ENCODE measurements around the gene NHEJ1.
"Not testable (repeated sequence)": the region's sequence is repeated elsewhere in the genome, so short reads cannot be mapped to it uniquely, and the experiment has no call there.

The NHEJ1 gene

GRCh38 chr2:219204425-219205164 is 44.0 kb upstream of the NHEJ1 start:
- H3K79me2 ChIP-seq (ENCODE audit: control insufficient read depth, insufficient read depth, low read length, poor library complexity): peaks cover 5% of the 10 kb centered on the region
- H2BK12ac ChIP-seq (ENCODE audit: low read length): no peak overlapping the region
- H3K14ac ChIP-seq (ENCODE audit: low read length): no peak overlapping the region
- no peak overlapping the region for H2AFZ ChIP-seq (ENCODE audit: insufficient read depth, low read length, poor library complexity)
- H3K18ac ChIP-seq (ENCODE audit: low read length): no peak overlapping the region
- no peak overlapping the region for H4K91ac ChIP-seq (ENCODE audit: low read depth, low read length)
- H3K4me2 ChIP-seq (ENCODE audit: low read length): no peak overlapping the region
- H3K4me1 ChIP-seq (ENCODE audit: control insufficient read depth in 1 of 2, insufficient read depth in 2 of 2, low read length in 2 of 2): peaks cover 2 to 4% of the 10 kb centered on the region in 2 experiments
- no peaks in the 10 kb centered on the region for H3K27me3 ChIP-seq (ENCODE audit: insufficient read depth, low read length)
- no peak overlapping the region for H4K8ac ChIP-seq (ENCODE audit: low read depth, low read length)
- no peak overlapping the region for H2BK5ac ChIP-seq (ENCODE audit: low read depth, low read length, poor library complexity)
- H3K23ac ChIP-seq (ENCODE audit: low read length): no peak overlapping the region
- H3K9ac ChIP-seq (ENCODE audit: low read length): no peak overlapping the region
- peaks cover 16 to 17% of the 10 kb centered on the region in 2 experiments for H3K36me3 ChIP-seq (ENCODE audit: control insufficient read depth in 1 of 2, insufficient read depth in 2 of 2, low read length in 2 of 2)
- no peak overlapping the region for H2BK120ac ChIP-seq (ENCODE audit: insufficient read depth, low read length, poor library complexity)
- no peak overlapping the region for H3K4ac ChIP-seq (ENCODE audit: low read depth, low read length)
- DNase-seq: no peak
- H3K27ac ChIP-seq (ENCODE audit: low read depth, low read length): no peak overlapping the region
- H3K9me3 ChIP-seq (ENCODE audit: insufficient read depth, low read depth, low read length): no peaks in the 10 kb centered on the region
- peaks cover 5% of the 10 kb centered on the region for H3K79me1 ChIP-seq (ENCODE audit: low read length)
- no CpG with 5 or more reads among the region's 7 CpGs for WGBS (ENCODE audit: extremely low coverage, insufficient coverage, insufficient read length)
- no peak overlapping the region for H4K12ac ChIP-seq (ENCODE audit: low read depth, low read length)
- H2AK5ac ChIP-seq (ENCODE audit: low read length): no peak overlapping the region
- no peak overlapping the region for H3K4me3 ChIP-seq (ENCODE audit: low read depth, low read length)

- H3K27ac ChIP-seq (ENCODE audit: low read depth, low read length); H3K36me3 ChIP-seq (ENCODE audit: control insufficient read depth in 1 of 2, insufficient read depth in 2 of 2, low read length in 2 of 2); H3K4ac ChIP-seq (ENCODE audit: low read depth, low read length); H4K8ac ChIP-seq (ENCODE audit: low read depth, low read length); H3K27me3 ChIP-seq (ENCODE audit: insufficient read depth, low read length); H3K79me2 ChIP-seq (ENCODE audit: control insufficient read depth, insufficient read depth, low read length, poor library complexity); H2AFZ ChIP-seq (ENCODE audit: insufficient read depth, low read length, poor library complexity); DNase-seq; H2BK5ac ChIP-seq (ENCODE audit: low read depth, low read length, poor library complexity); H2BK120ac ChIP-seq (ENCODE audit: insufficient read depth, low read length, poor library complexity); H3K18ac ChIP-seq (ENCODE audit: low read length); H3K79me1 ChIP-seq (ENCODE audit: low read length); H3K4me1 ChIP-seq (ENCODE audit: control insufficient read depth in 1 of 2, insufficient read depth in 2 of 2, low read length in 2 of 2); H2AK5ac ChIP-seq (ENCODE audit: low read length); H3K9me3 ChIP-seq (ENCODE audit: insufficient read depth, low read depth, low read length); H2BK12ac ChIP-seq (ENCODE audit: low read length); H4K91ac ChIP-seq (ENCODE audit: low read depth, low read length); H3K23ac ChIP-seq (ENCODE audit: low read length); H3K9ac ChIP-seq (ENCODE audit: low read length); H3K14ac ChIP-seq (ENCODE audit: low read length); H4K12ac ChIP-seq (ENCODE audit: low read depth, low read length); H3K4me2 ChIP-seq (ENCODE audit: low read length); H3K4me3 ChIP-seq (ENCODE audit: low read depth, low read length): not testable (repeated sequence)
- no CpG with 5 or more reads among the region's 21 CpGs for WGBS (ENCODE audit: extremely low coverage, insufficient coverage, insufficient read length)
Observed at GRCh38 chr2:219201331-219201730, 40.7 kb upstream of the NHEJ1 start.

- not testable (repeated sequence) for H2BK12ac ChIP-seq (ENCODE audit: low read length); H3K79me2 ChIP-seq (ENCODE audit: control insufficient read depth, insufficient read depth, low read length, poor library complexity); DNase-seq; H4K91ac ChIP-seq (ENCODE audit: low read depth, low read length); H2BK5ac ChIP-seq (ENCODE audit: low read depth, low read length, poor library complexity); H3K27me3 ChIP-seq (ENCODE audit: insufficient read depth, low read length); H2BK120ac ChIP-seq (ENCODE audit: insufficient read depth, low read length, poor library complexity); H3K4ac ChIP-seq (ENCODE audit: low read depth, low read length); H4K12ac ChIP-seq (ENCODE audit: low read depth, low read length); H3K18ac ChIP-seq (ENCODE audit: low read length); H3K23ac ChIP-seq (ENCODE audit: low read length); H3K79me1 ChIP-seq (ENCODE audit: low read length); H3K9me3 ChIP-seq (ENCODE audit: insufficient read depth, low read depth, low read length); H3K14ac ChIP-seq (ENCODE audit: low read length); H4K8ac ChIP-seq (ENCODE audit: low read depth, low read length); H3K4me2 ChIP-seq (ENCODE audit: low read length); H3K4me1 ChIP-seq (ENCODE audit: control insufficient read depth in 1 of 2, insufficient read depth in 2 of 2, low read length in 2 of 2); H3K4me3 ChIP-seq (ENCODE audit: low read depth, low read length); H3K27ac ChIP-seq (ENCODE audit: low read depth, low read length); H3K9ac ChIP-seq (ENCODE audit: low read length); H3K36me3 ChIP-seq (ENCODE audit: control insufficient read depth in 1 of 2, insufficient read depth in 2 of 2, low read length in 2 of 2); H2AFZ ChIP-seq (ENCODE audit: insufficient read depth, low read length, poor library complexity); H2AK5ac ChIP-seq (ENCODE audit: low read length)
- WGBS (ENCODE audit: extremely low coverage, insufficient coverage, insufficient read length): no CpG with 5 or more reads among the region's 26 CpGs
Observed at GRCh38 chr2:219200502-219201326, 40.1 kb upstream of the NHEJ1 start.

GRCh38 chr2:219199470-219200211 is 39.0 kb upstream of the NHEJ1 start:
- Histone ChIP-seq H2AFZ (ENCODE audit: insufficient read depth, low read length, poor library complexity) (no peak overlapping the region), H3K23ac (ENCODE audit: low read length) (no peak overlapping the region), H3K14ac (ENCODE audit: low read length) (no peak overlapping the region), H3K79me1 (ENCODE audit: low read length) (no peaks in the 10 kb centered on the region), H2BK120ac (ENCODE audit: insufficient read depth, low read length, poor library complexity) (no peak overlapping the region), H3K36me3 (ENCODE audit: control insufficient read depth in 1 of 2, insufficient read depth in 2 of 2, low read length in 2 of 2) (no peaks in the 10 kb centered on the region), H4K8ac (ENCODE audit: low read depth, low read length) (no peak overlapping the region), H3K9me3 (ENCODE audit: insufficient read depth, low read depth, low read length) (no peaks in the 10 kb centered on the region), H2BK12ac (ENCODE audit: low read length) (no peak overlapping the region), H4K91ac (ENCODE audit: low read depth, low read length) (no peak overlapping the region), H3K4me3 (ENCODE audit: low read depth, low read length) (no peak overlapping the region), H3K18ac (ENCODE audit: low read length) (no peak overlapping the region), H2AK5ac (ENCODE audit: low read length) (no peak overlapping the region), H4K12ac (ENCODE audit: low read depth, low read length) (no peak overlapping the region), H3K4me1 (ENCODE audit: control insufficient read depth in 1 of 2, insufficient read depth in 2 of 2, low read length in 2 of 2) (no peaks in the 10 kb centered on the region), H3K27ac (ENCODE audit: low read depth, low read length) (no peak overlapping the region), H2BK5ac (ENCODE audit: low read depth, low read length, poor library complexity) (no peak overlapping the region), H3K27me3 (ENCODE audit: insufficient read depth, low read length) (no peaks in the 10 kb centered on the region), H3K4ac (ENCODE audit: low read depth, low read length) (no peak overlapping the region), H3K4me2 (ENCODE audit: low read length) (no peak overlapping the region), H3K9ac (ENCODE audit: low read length) (no peak overlapping the region), H3K79me2 (ENCODE audit: control insufficient read depth, insufficient read depth, low read length, poor library complexity) (no peaks in the 10 kb centered on the region)
- no CpG with 5 or more reads among the region's 12 CpGs for WGBS (ENCODE audit: extremely low coverage, insufficient coverage, insufficient read length)
- no peak for DNase-seq

Data from trophoblast cell (in vitro differentiated cells and primary cell).